ENCODE data around the gene MSX2. TPM values are rescaled to one million over a fixed set of nuclear protein-coding genes. Genes with fewer than 3 reads are reported as not detected.

Gene MSX2
- total RNA-seq, 1 experiment from 2014 or later, result 5.6 TPM

DNA sequence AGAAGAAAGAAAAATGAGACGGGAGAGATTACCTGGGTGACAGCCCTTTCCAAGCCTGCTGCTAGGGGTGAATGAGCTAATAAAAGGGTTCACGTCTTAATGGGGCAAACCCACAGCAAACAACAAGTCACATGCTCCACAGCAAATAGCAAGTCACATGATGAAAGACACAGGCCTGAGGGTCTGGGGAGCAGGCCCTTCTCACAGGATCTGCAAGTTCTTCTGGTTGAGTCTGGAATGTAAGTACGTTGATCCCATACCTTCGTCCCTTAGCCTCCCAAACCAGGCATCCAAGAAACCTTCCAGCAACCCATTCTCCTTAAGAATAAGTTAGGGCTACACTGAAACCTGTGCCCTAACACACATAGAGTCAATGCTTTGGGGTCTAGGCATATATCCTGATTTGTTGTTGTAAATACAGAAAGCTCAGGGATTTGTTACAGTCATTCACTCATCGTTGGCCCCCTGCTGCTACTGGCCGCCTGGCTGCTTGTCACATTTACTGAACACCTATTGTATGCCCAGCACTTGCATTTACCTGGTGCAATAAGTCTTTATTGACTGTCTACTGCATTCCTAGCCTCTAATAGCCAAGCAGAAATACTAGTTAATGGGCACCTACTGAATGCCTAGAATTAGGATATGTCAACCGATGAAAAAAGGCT, 43.3 kb upstream of the MSX2 start:
- H3K27ac Mint-ChIP-seq (ENCODE audit: low read depth, unreplicated experiment), result no peak overlapping the region
- no TSS peak for BruUV-seq (replicated peaks)
- intact Hi-C loops (cut with micrococcal nuclease), result no loop called here
- no peaks in the 10 kb centered on the region for H3K36me3 Mint-ChIP-seq (ENCODE audit: insufficient read depth, unreplicated experiment)
- no peaks in the 10 kb centered on the region for H3K4me1 Mint-ChIP-seq (ENCODE audit: insufficient read depth, unreplicated experiment)
- CTCF ChIA-PET, result interaction anchor here (0.6 to 1.1 kb wide), 3 partner anchors 16 to 56 kb away, joined by 3 to 4 read pairs (median 4); no protein-coding TSS in a partner anchor
- TF ChIP-seq, protein P1, sequence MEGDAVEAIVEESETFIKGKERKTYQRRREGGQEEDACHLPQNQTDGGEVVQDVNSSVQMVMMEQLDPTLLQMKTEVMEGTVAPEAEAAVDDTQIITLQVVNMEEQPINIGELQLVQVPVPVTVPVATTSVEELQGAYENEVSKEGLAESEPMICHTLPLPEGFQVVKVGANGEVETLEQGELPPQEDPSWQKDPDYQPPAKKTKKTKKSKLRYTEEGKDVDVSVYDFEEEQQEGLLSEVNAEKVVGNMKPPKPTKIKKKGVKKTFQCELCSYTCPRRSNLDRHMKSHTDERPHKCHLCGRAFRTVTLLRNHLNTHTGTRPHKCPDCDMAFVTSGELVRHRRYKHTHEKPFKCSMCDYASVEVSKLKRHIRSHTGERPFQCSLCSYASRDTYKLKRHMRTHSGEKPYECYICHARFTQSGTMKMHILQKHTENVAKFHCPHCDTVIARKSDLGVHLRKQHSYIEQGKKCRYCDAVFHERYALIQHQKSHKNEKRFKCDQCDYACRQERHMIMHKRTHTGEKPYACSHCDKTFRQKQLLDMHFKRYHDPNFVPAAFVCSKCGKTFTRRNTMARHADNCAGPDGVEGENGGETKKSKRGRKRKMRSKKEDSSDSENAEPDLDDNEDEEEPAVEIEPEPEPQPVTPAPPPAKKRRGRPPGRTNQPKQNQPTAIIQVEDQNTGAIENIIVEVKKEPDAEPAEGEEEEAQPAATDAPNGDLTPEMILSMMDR (IDR thresholded peaks at IDR 0.05; ENCODE audit: unreplicated experiment), result no peak
- H3K27me3 Mint-ChIP-seq (ENCODE audit: insufficient read depth, unreplicated experiment), result no peaks in the 10 kb centered on the region
- DNase-seq (ENCODE audit: unreplicated experiment), result no peak
- no peaks in the 10 kb centered on the region for H3K9me3 Mint-ChIP-seq (ENCODE audit: unreplicated experiment)
- H3K4me3 Mint-ChIP-seq (ENCODE audit: unreplicated experiment), result no peak overlapping the region
- POLR2A ChIA-PET, result interaction anchor here (0.6 to 0.8 kb wide), 2 partner anchors 390 to 659 kb away, joined by 3 read pairs; no protein-coding TSS in a partner anchor

GRCh38 chr5:174687503-174687902, 36.9 kb upstream of the MSX2 start:
- peaks cover 12% of the 10 kb centered on the region for H3K27me3 Mint-ChIP-seq (ENCODE audit: insufficient read depth, unreplicated experiment)
- no peak for DNase-seq (ENCODE audit: unreplicated experiment)
- ChIA-PET CTCF (interaction anchor here (0.7 to 1.0 kb wide), 4 partner anchors 66 to 268 kb away, joined by 3 to 4 read pairs (median 3); no protein-coding TSS in a partner anchor), POLR2A (no interaction called here)
- H3K4me1 Mint-ChIP-seq (ENCODE audit: insufficient read depth, unreplicated experiment), result peaks cover 6% of the 10 kb centered on the region
- no peaks in the 10 kb centered on the region for H3K9me3 Mint-ChIP-seq (ENCODE audit: unreplicated experiment)
- no TSS peak for BruUV-seq (replicated peaks)
- no peaks in the 10 kb centered on the region for H3K36me3 Mint-ChIP-seq (ENCODE audit: insufficient read depth, unreplicated experiment)
- no peak overlapping the region for H3K4me3 Mint-ChIP-seq (ENCODE audit: unreplicated experiment)
- TF ChIP-seq, protein P1 (IDR thresholded peaks at IDR 0.05; ENCODE audit: unreplicated experiment), result no peak
- intact Hi-C loops (cut with micrococcal nuclease), result no loop called here
- no peak overlapping the region for H3K27ac Mint-ChIP-seq (ENCODE audit: low read depth, unreplicated experiment)

DNA sequence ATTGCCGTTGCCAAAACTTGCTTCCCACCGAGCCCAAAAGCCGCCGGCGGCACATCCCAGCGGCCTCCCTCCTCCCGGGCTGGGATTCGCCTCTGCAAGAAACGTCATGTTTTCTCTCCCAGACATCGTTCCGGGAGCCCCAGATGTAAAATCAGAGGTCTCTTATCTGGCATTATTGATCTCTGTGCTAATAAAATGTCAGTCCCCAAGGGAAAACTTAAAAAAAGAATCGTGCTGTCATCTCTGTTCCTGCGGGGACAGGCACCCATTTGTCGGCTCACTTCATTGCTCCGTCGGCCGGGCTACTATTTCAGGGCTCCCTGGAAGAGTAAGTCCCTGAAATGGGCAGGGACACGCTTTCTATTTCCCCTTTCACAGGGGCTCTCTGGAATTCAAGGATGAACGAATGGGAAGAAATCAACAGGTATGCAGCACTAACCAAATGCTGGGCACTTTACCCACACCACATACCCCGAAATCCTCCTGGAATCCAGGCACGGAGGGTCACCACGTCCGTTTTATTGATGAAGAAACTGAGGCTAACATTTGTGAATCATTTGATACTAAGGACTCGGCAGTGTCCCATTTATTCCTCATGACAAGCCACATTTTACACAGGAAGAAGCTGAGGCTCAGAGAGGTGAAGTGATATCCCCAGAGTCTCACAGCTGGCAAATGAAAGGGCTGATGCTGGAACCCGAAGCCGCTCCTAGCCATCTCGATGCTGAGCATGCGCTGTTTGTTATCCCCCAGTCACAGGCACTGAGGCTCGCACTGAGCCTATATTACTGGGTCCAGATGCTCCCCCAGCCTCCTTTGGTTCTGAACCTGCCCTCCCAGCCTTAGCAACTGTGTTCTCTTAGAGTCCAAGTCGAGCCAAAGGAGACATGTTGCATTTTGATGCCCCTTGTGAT, 35.7 kb upstream of the MSX2 start:
- H3K27ac Mint-ChIP-seq (ENCODE audit: low read depth, unreplicated experiment), result no peak overlapping the region
- H3K27me3 Mint-ChIP-seq (ENCODE audit: insufficient read depth, unreplicated experiment), result peaks cover 12% of the 10 kb centered on the region
- BruUV-seq (replicated peaks), result no TSS peak
- ChIA-PET POLR2A (interaction anchor here (0.6 to 1.5 kb wide), 2 partner anchors 10 to 47 kb away, joined by 3 read pairs; no protein-coding TSS in a partner anchor), CTCF (interaction anchor here (0.7 kb wide), 1 partner anchor 567 kb away, joined by 3 read pairs; no protein-coding TSS in a partner anchor)
- no peak overlapping the region for H3K4me3 Mint-ChIP-seq (ENCODE audit: unreplicated experiment)
- H3K9me3 Mint-ChIP-seq (ENCODE audit: unreplicated experiment), result no peaks in the 10 kb centered on the region
- DNase-seq (ENCODE audit: unreplicated experiment), result no peak
- no peaks in the 10 kb centered on the region for H3K36me3 Mint-ChIP-seq (ENCODE audit: insufficient read depth, unreplicated experiment)
- intact Hi-C loops (cut with micrococcal nuclease), result no loop called here
- TF ChIP-seq, protein P1 (IDR thresholded peaks at IDR 0.05; ENCODE audit: unreplicated experiment), result no peak
- H3K4me1 Mint-ChIP-seq (ENCODE audit: insufficient read depth, unreplicated experiment), result peaks cover 9% of the 10 kb centered on the region

- no peak for DNase-seq (ENCODE audit: unreplicated experiment)
- ChIA-PET CTCF (interaction anchor here (1.0 kb wide), 1 partner anchor 645 kb away, joined by 3 read pairs; the partner anchor contains the start of gene NSG2), POLR2A (interaction anchor here (1.5 kb wide), 1 partner anchor 12 kb away, joined by 3 read pairs; no protein-coding TSS in a partner anchor)
- no TSS peak for BruUV-seq (replicated peaks)
- TF ChIP-seq, protein P1 (IDR thresholded peaks at IDR 0.05; ENCODE audit: unreplicated experiment), result no peak
- H3K27ac Mint-ChIP-seq (ENCODE audit: low read depth, unreplicated experiment), result no peak overlapping the region
- no peaks in the 10 kb centered on the region for H3K9me3 Mint-ChIP-seq (ENCODE audit: unreplicated experiment)
- peaks cover 13% of the 10 kb centered on the region for H3K4me1 Mint-ChIP-seq (ENCODE audit: insufficient read depth, unreplicated experiment)
- no peaks in the 10 kb centered on the region for H3K36me3 Mint-ChIP-seq (ENCODE audit: insufficient read depth, unreplicated experiment)
- intact Hi-C loops (cut with micrococcal nuclease), result no loop called here
- no peak overlapping the region for H3K4me3 Mint-ChIP-seq (ENCODE audit: unreplicated experiment)
- peaks cover 12% of the 10 kb centered on the region for H3K27me3 Mint-ChIP-seq (ENCODE audit: insufficient read depth, unreplicated experiment)
These were observed 34.1 kb upstream of the MSX2 start for GRCh38 chr5:174690271-174690670.

Measured in MCF 10A (cell line).